Measurements from ENCODE around the gene LIMCH1. TPM values are rescaled to one million over a fixed set of nuclear protein-coding genes. Genes with fewer than 3 reads are reported as not detected.

The LIMCH1 gene
- total RNA-seq, 4 donors from 2014 or later = 8.5 to 32.6 (median 27.0) TPM

GRCh38 chr4:41741354-41741753, 203.4 kb downstream of the LIMCH1 start:
- no peak overlapping the region for H3K4me3 ChIP-seq
- no peak for DNase-seq (ENCODE audit: low spot score in 2 of 2)
- no peak for TF ChIP-seq CTCF (IDR thresholded peaks at IDR 0.05)
- TF ChIP-seq POLR2A (IDR thresholded peaks at IDR 0.05) = no peak
- TF ChIP-seq EP300 (IDR thresholded peaks at IDR 0.05) = no peak
- TF ChIP-seq POLR2AphosphoS5 (IDR thresholded peaks at IDR 0.05) = no peak
- no peaks in the 10 kb centered on the region for H3K9me3 ChIP-seq
- H3K27ac ChIP-seq = no peak overlapping the region
- H3K36me3 ChIP-seq = no peaks in the 10 kb centered on the region
- peaks cover 7% of the 10 kb centered on the region for H3K4me1 ChIP-seq
- WGBS = 62% methylated on average over 2 of the region's 2 CpGs
- peaks cover 80% of the 10 kb centered on the region for H3K27me3 ChIP-seq

GRCh38 chr4:41744572-41745291, 206.8 kb downstream of the LIMCH1 start:
- TF ChIP-seq POLR2A (IDR thresholded peaks at IDR 0.05) (no peak), CTCF (IDR thresholded peaks at IDR 0.05) (no peak), POLR2AphosphoS5 (IDR thresholded peaks at IDR 0.05) (no peak), EP300 (IDR thresholded peaks at IDR 0.05) (no peak)
- 12% methylated on average over 33 of the region's 33 CpGs for WGBS
- DNase-seq (ENCODE audit: low spot score in 2 of 2) = no peak
- Histone ChIP-seq H3K4me3 (no peak overlapping the region), H3K36me3 (no peaks in the 10 kb centered on the region), H3K27me3 (peaks cover 89% of the 10 kb centered on the region), H3K9me3 (no peaks in the 10 kb centered on the region), H3K4me1 (peaks cover 23% of the 10 kb centered on the region), H3K27ac (no peak overlapping the region)

GRCh38 chr4:41745292-41746024, 207.5 kb downstream of the LIMCH1 start:
- DNase-seq (ENCODE audit: low spot score in 2 of 2) = no peak
- Histone ChIP-seq H3K36me3 (no peaks in the 10 kb centered on the region), H3K4me3 (no peak overlapping the region), H3K27ac (no peak overlapping the region), H3K4me1 (peaks cover 23% of the 10 kb centered on the region), H3K9me3 (no peaks in the 10 kb centered on the region), H3K27me3 (peaks cover 89% of the 10 kb centered on the region)
- no peak for TF ChIP-seq EP300 (IDR thresholded peaks at IDR 0.05)
- TF ChIP-seq POLR2A (IDR thresholded peaks at IDR 0.05) = no peak
- TF ChIP-seq POLR2AphosphoS5 (IDR thresholded peaks at IDR 0.05) = no peak
- no peak for TF ChIP-seq CTCF (IDR thresholded peaks at IDR 0.05)
- WGBS = 15% methylated on average over 40 of the region's 54 CpGs

GRCh38 chr4:41746025-41746439, 208.1 kb downstream of the LIMCH1 start:
- TF ChIP-seq CTCF (IDR thresholded peaks at IDR 0.05) (no peak), POLR2A (IDR thresholded peaks at IDR 0.05) (no peak), POLR2AphosphoS5 (IDR thresholded peaks at IDR 0.05) (no peak), EP300 (IDR thresholded peaks at IDR 0.05) (no peak)
- no peak overlapping the region for H3K4me3 ChIP-seq
- H3K9me3 ChIP-seq = no peaks in the 10 kb centered on the region
- peaks cover 93% of the 10 kb centered on the region for H3K27me3 ChIP-seq
- DNase-seq (ENCODE audit: low spot score in 2 of 2) = no peak
- H3K36me3 ChIP-seq = no peaks in the 10 kb centered on the region
- peaks cover 23% of the 10 kb centered on the region for H3K4me1 ChIP-seq
- 9% methylated on average over 27 of the region's 36 CpGs for WGBS
- H3K27ac ChIP-seq = no peak overlapping the region

Data from suprapubic skin (tissue), 4 donors.